Vagina (tissue), 2 donors: ENCODE measurements around the gene SH3D19. TPM values are rescaled to one million over a fixed set of nuclear protein-coding genes. Genes with fewer than 3 reads are reported as not detected.

Experiments used
- DNase-seq, 2 donors: peaks; one replicate each; pipeline ENCODE4 v3.0.0-alpha.2; 2017; ENCODE audit errors: extremely low spot score in 2 of 2
- H3K27ac ChIP-seq: fragments of 200-600 bp; sonication (generic); one replicate; pipeline ENCODE4 v1.5.1; 2019
- H3K27me3 ChIP-seq: fragments of 200-600 bp; sonication (generic); one replicate; pipeline ENCODE4 v1.5.1; 2019
- H3K36me3 ChIP-seq, 2 donors: fragments of 200-600 bp; sonication (generic); one replicate each; pipeline ENCODE4 v1.5.1; 2017 to 2019
- H3K4me1 ChIP-seq: fragments of 200-600 bp; sonication (generic); one replicate; pipeline ENCODE4 v1.5.1; 2019
- H3K4me3 ChIP-seq, 2 donors: fragments of 200-600 bp; sonication (generic); 1 replicate in 1 of 2; 2 replicates in 1 of 2; pipeline ENCODE4 v1.5.1; 2016 to 2019
- H3K9me3 ChIP-seq: fragments of 200-600 bp; sonication (generic); one replicate; pipeline ENCODE4 v1.5.1; 2019
- CTCF ChIP-seq, 3 experiments: fragments of 450-650 bp in 2 of 3; fragments of 200-600 bp in 1 of 3; sonication (generic) in 1 of 3; IDR thresholded peaks; one replicate each; pipeline ENCODE4 v1.5.1; 2017 to 2019; ENCODE audit warnings: antibody characterized with exemption in 3 of 3, mild to moderate bottlenecking in 2 of 3, moderate library complexity in 2 of 3
- POLR2A ChIP-seq, 2 donors: fragments of 450-650 bp; IDR thresholded peaks; one replicate each; pipeline ENCODE4 v1.6.1; 2017; ENCODE audit warnings: antibody characterized with exemption in 2 of 2, mild to moderate bottlenecking in 2 of 2, moderate library complexity in 2 of 2
- POLR2AphosphoS5 ChIP-seq, 2 donors: sonication (generic); formaldehyde crosslinking; IDR thresholded peaks; one replicate each; pipeline ENCODE4 v1.9.0; 2017; ENCODE audit warnings: antibody characterized with exemption in 2 of 2, mild to moderate bottlenecking in 2 of 2, low read depth in 1 of 2; ENCODE audit not compliant: insufficient read depth in 1 of 2
- intact Hi-C: fragments of 100-400 bp; cut with DNase I; formaldehyde crosslinking; loops from one replicate; pipeline ENCODE4 v1.15.1; 2023
- total RNA-seq: library from RNA; depleted of rRNA; stranded (reverse); fragments of >200 nt; gene quantifications from one replicate; pipeline ENCODE4 v1.2.3, GENCODE V29; 2016

The SH3D19 gene
- total RNA-seq, 1 donor from 2014 or later, result 86.4 TPM

GRCh38 chr4:151329217-151330007 lies 4.0 kb upstream of the SH3D19 start:
- Histone ChIP-seq H3K4me3 (no peak overlapping the region), H3K4me1 (no peaks in the 10 kb centered on the region), H3K27ac (no peak overlapping the region), H3K27me3 (no peaks in the 10 kb centered on the region), H3K36me3 (no peaks in the 10 kb centered on the region), H3K9me3 (no peaks in the 10 kb centered on the region)
- TF ChIP-seq CTCF (IDR thresholded peaks at IDR 0.05) (no peak), POLR2A (IDR thresholded peaks at IDR 0.05) (no peak), POLR2AphosphoS5 (IDR thresholded peaks at IDR 0.05; ENCODE audit: insufficient read depth in 1 of 2, low read depth in 1 of 2) (no peak)
- intact Hi-C loops, result no loop called here
- DNase-seq, result no peak

DNA sequence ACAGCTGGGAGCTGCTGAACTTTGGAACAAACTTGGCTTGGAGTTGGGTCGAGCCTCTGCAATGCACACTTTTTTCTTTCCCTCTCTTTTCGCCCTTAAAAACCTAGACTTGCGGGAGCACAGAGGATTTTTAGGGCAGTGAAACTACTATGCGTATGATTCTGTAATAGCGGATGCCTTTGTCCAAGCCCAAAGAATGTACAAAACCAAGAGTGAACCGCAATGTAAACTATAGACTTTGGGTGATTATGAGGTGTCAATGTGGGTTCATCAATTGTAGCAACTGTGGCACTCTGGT lies 493 bp upstream of the SH3D19 start:
- Histone ChIP-seq H3K27ac (peak overlapping the region; percentile 87), H3K4me3 (peak overlapping the region; percentile 65 to 82), H3K36me3 (no peaks in the 10 kb centered on the region), H3K9me3 (no peaks in the 10 kb centered on the region), H3K4me1 (peaks cover 32% of the 10 kb centered on the region), H3K27me3 (no peaks in the 10 kb centered on the region)
- intact Hi-C loops, result no loop called here
- no peak for TF ChIP-seq CTCF (IDR thresholded peaks at IDR 0.05)
- TF ChIP-seq POLR2AphosphoS5 (IDR thresholded peaks at IDR 0.05; ENCODE audit: insufficient read depth in 1 of 2, low read depth in 1 of 2), result peak in 1 of 2 donors; percentile 4
- no peak for TF ChIP-seq POLR2A (IDR thresholded peaks at IDR 0.05)
- no peak for DNase-seq

DNA sequence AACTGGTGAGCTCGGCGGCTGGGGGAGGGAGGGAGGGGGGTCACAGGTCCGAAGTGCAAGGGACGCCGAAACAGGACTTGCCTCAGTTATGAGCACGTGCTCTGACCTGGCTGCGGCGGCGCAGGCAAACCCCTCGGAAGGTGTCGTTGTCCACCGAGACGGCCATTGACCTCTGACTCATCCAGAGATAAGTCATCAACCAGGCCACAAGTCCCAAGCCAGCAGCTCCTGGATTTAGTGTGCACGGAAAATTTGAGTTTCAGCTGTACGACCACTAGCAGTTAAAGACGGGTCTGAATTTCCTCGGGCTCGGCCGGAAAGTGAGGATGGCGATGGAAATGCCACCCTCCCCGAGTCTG lies 674 bp downstream of the SH3D19 start:
- no peaks in the 10 kb centered on the region for H3K27me3 ChIP-seq
- peak in 1 of 2 donors; percentile 86 for DNase-seq
- peaks cover 35% of the 10 kb centered on the region for H3K4me1 ChIP-seq
- peak overlapping the region; percentile 87 for H3K27ac ChIP-seq
- no peaks in the 10 kb centered on the region for H3K36me3 ChIP-seq
- intact Hi-C loops, result no loop called here
- H3K9me3 ChIP-seq, result no peaks in the 10 kb centered on the region
- peak overlapping the region; percentile 65 to 82 for H3K4me3 ChIP-seq
- no peak for TF ChIP-seq POLR2AphosphoS5 (IDR thresholded peaks at IDR 0.05; ENCODE audit: insufficient read depth in 1 of 2, low read depth in 1 of 2)
- TF ChIP-seq POLR2A (IDR thresholded peaks at IDR 0.05), result no peak
- TF ChIP-seq CTCF (IDR thresholded peaks at IDR 0.05), result no peak

- H3K4me1 ChIP-seq, result peaks cover 35% of the 10 kb centered on the region
- H3K27ac ChIP-seq, result peak overlapping the region; percentile 87
- peak overlapping the region; percentile 65 to 82 for H3K4me3 ChIP-seq
- no peaks in the 10 kb centered on the region for H3K36me3 ChIP-seq
- DNase-seq, result no peak
- intact Hi-C loops, result no loop called here
- H3K9me3 ChIP-seq, result no peaks in the 10 kb centered on the region
- no peaks in the 10 kb centered on the region for H3K27me3 ChIP-seq
- TF ChIP-seq POLR2AphosphoS5 (IDR thresholded peaks at IDR 0.05; ENCODE audit: insufficient read depth in 1 of 2, low read depth in 1 of 2), result no peak
- TF ChIP-seq POLR2A (IDR thresholded peaks at IDR 0.05), result no peak
- no peak for TF ChIP-seq CTCF (IDR thresholded peaks at IDR 0.05)
Measured at GRCh38 chr4:151324124-151324751, 1.2 kb downstream of the SH3D19 start.

- no peaks in the 10 kb centered on the region for H3K36me3 ChIP-seq
- TF ChIP-seq POLR2AphosphoS5 (IDR thresholded peaks at IDR 0.05; ENCODE audit: insufficient read depth in 1 of 2, low read depth in 1 of 2) (no peak), CTCF (IDR thresholded peaks at IDR 0.05) (no peak), POLR2A (IDR thresholded peaks at IDR 0.05) (no peak)
- peak overlapping the region; percentile 87 for H3K27ac ChIP-seq
- H3K4me3 ChIP-seq, result peak overlapping the region; percentile 65 to 82
- H3K9me3 ChIP-seq, result no peaks in the 10 kb centered on the region
- no peak for DNase-seq
- peaks cover 35% of the 10 kb centered on the region for H3K4me1 ChIP-seq
- no peaks in the 10 kb centered on the region for H3K27me3 ChIP-seq
- intact Hi-C loops, result no loop called here
Measured at GRCh38 chr4:151323667-151324066, 1.7 kb downstream of the SH3D19 start.
